Stomach smooth muscle (tissue), 2 donors: Measurements from ENCODE around the gene WDR81.
"Not testable (repeated sequence)": the region's sequence is repeated elsewhere in the genome, so short reads cannot be mapped to it uniquely, and the experiment has no call there.

Experiments used
- H3K27ac ChIP-seq: one replicate; pipeline ENCODE4 v1.7.0; 2013; ENCODE audit warnings: mild to moderate bottlenecking, low read length, inconsistent platforms
- H3K27me3 ChIP-seq, 2 donors: one replicate each; pipeline ENCODE4 v1.7.0; 2013; ENCODE audit warnings: low read length in 2 of 2; ENCODE audit not compliant: insufficient read depth in 2 of 2, control insufficient read depth in 1 of 2
- H3K36me3 ChIP-seq, 2 donors: one replicate each; pipeline ENCODE4 v1.7.0; 2013; ENCODE audit warnings: low read length in 2 of 2; ENCODE audit not compliant: control insufficient read depth in 2 of 2, insufficient read depth in 2 of 2
- H3K4me1 ChIP-seq: one replicate; pipeline ENCODE4 v1.7.0; 2013; ENCODE audit warnings: low read length; ENCODE audit not compliant: control insufficient read depth, insufficient read depth
- H3K4me3 ChIP-seq, 2 donors: one replicate each; pipeline ENCODE4 v1.7.0; 2013; ENCODE audit warnings: low read length in 2 of 2
- H3K9ac ChIP-seq, 2 donors: one replicate each; pipeline ENCODE4 v1.7.0; 2013; ENCODE audit warnings: low read length in 2 of 2, mild to moderate bottlenecking in 1 of 2
- H3K9me3 ChIP-seq, 2 donors: one replicate each; pipeline ENCODE4 v1.7.0; 2013; ENCODE audit warnings: low read length in 2 of 2; ENCODE audit not compliant: control insufficient read depth in 2 of 2
- donor health status: healthy.
- donor health status: Pancreatic carcinoma.

WDR81 gene

GRCh38 chr17:1773000-1773695 lies 48.6 kb downstream of the WDR81 start:
- H3K36me3 ChIP-seq: peaks cover 8 to 10% of the 10 kb centered on the region in 2 donors
- not testable (repeated sequence) for H3K9me3 ChIP-seq, H3K9ac ChIP-seq, H3K4me3 ChIP-seq, H3K27ac ChIP-seq, H3K4me1 ChIP-seq, H3K27me3 ChIP-seq

- H3K27me3 ChIP-seq: no peaks in the 10 kb centered on the region
- H3K4me3 ChIP-seq: no peak overlapping the region
- H3K9ac ChIP-seq: no peak overlapping the region
- H3K36me3 ChIP-seq: peaks cover 12 to 13% of the 10 kb centered on the region in 2 donors
- H3K9me3 ChIP-seq: no peaks in the 10 kb centered on the region
- peaks cover 7% of the 10 kb centered on the region for H3K4me1 ChIP-seq
- no peak overlapping the region for H3K27ac ChIP-seq
These were observed 49.2 kb downstream of the WDR81 start for GRCh38 chr17:1773696-1774181.

- H3K4me1 ChIP-seq: peaks cover 7% of the 10 kb centered on the region
- peaks cover 12 to 13% of the 10 kb centered on the region in 2 donors for H3K36me3 ChIP-seq
- no peak overlapping the region for H3K27ac ChIP-seq
- no peaks in the 10 kb centered on the region for H3K9me3 ChIP-seq
- H3K9ac ChIP-seq: no peak overlapping the region
- H3K27me3 ChIP-seq: no peaks in the 10 kb centered on the region
- no peak overlapping the region for H3K4me3 ChIP-seq
These were observed 50.1 kb downstream of the WDR81 start for GRCh38 chr17:1774390-1775176.

- peaks cover 14 to 16% of the 10 kb centered on the region in 2 donors for H3K36me3 ChIP-seq
- H3K4me1 ChIP-seq: peaks cover 11% of the 10 kb centered on the region
- no peak overlapping the region for H3K4me3 ChIP-seq
- no peaks in the 10 kb centered on the region for H3K9me3 ChIP-seq
- no peak overlapping the region for H3K27ac ChIP-seq
- no peaks in the 10 kb centered on the region for H3K27me3 ChIP-seq
- H3K9ac ChIP-seq: no peak overlapping the region
These were observed 51.8 kb downstream of the WDR81 start for GRCh38 chr17:1776328-1776727.

GRCh38 chr17:1776857-1777256 lies 52.4 kb downstream of the WDR81 start:
- Histone ChIP-seq H3K9me3 (no peaks in the 10 kb centered on the region), H3K27me3 (no peaks in the 10 kb centered on the region), H3K36me3 (peaks cover 15 to 18% of the 10 kb centered on the region in 2 donors), H3K4me1 (peaks cover 11% of the 10 kb centered on the region), H3K27ac (no peak overlapping the region), H3K4me3 (no peak overlapping the region), H3K9ac (no peak overlapping the region)

- no peak overlapping the region for H3K9ac ChIP-seq
- H3K4me3 ChIP-seq: no peak overlapping the region
- H3K27ac ChIP-seq: peak overlapping the region; percentile 53
- H3K36me3 ChIP-seq: peaks cover 18 to 19% of the 10 kb centered on the region in 2 donors
- H3K9me3 ChIP-seq: no peaks in the 10 kb centered on the region
- H3K4me1 ChIP-seq: peaks cover 18% of the 10 kb centered on the region
- no peaks in the 10 kb centered on the region for H3K27me3 ChIP-seq
These were observed 55.1 kb downstream of the WDR81 start for GRCh38 chr17:1779571-1780131.

- Histone ChIP-seq H3K9ac (no peak overlapping the region), H3K4me3 (peak overlapping the region in 1 of 2 donors; percentile 29), H3K9me3 (no peaks in the 10 kb centered on the region), H3K27me3 (no peaks in the 10 kb centered on the region), H3K27ac (peak overlapping the region; percentile 95), H3K36me3 (peaks cover 12 to 14% of the 10 kb centered on the region in 2 donors), H3K4me1 (peaks cover 26% of the 10 kb centered on the region)
These were observed 57.7 kb downstream of the WDR81 start for GRCh38 chr17:1782171-1782567.

- H3K27me3 ChIP-seq: no peaks in the 10 kb centered on the region
- no peaks in the 10 kb centered on the region for H3K9me3 ChIP-seq
- H3K27ac ChIP-seq: peak overlapping the region; percentile 95
- peak overlapping the region in 1 of 2 donors; percentile 49 for H3K4me3 ChIP-seq
- H3K36me3 ChIP-seq: peaks cover 11 to 13% of the 10 kb centered on the region in 2 donors
- peaks cover 32% of the 10 kb centered on the region for H3K4me1 ChIP-seq
- H3K9ac ChIP-seq: peak overlapping the region; percentile 47 to 69
These were observed 58.8 kb downstream of the WDR81 start for GRCh38 chr17:1783271-1783670.

GRCh38 chr17:1783834-1784611 lies 59.5 kb downstream of the WDR81 start:
- H3K36me3 ChIP-seq: peaks cover 8 to 12% of the 10 kb centered on the region in 2 donors
- peak overlapping the region; percentile 95 for H3K27ac ChIP-seq
- H3K4me3 ChIP-seq: peak overlapping the region in 1 of 2 donors; percentile 49
- H3K9ac ChIP-seq: peak overlapping the region; percentile 47 to 69
- H3K27me3 ChIP-seq: no peaks in the 10 kb centered on the region
- H3K4me1 ChIP-seq: peaks cover 30% of the 10 kb centered on the region
- no peaks in the 10 kb centered on the region for H3K9me3 ChIP-seq

- Histone ChIP-seq H3K36me3 (peaks cover 8 to 12% of the 10 kb centered on the region in 2 donors), H3K9me3 (no peaks in the 10 kb centered on the region), H3K9ac (peak overlapping the region in 1 of 2 donors; percentile 1), H3K27ac (peak overlapping the region; percentile 85), H3K27me3 (no peaks in the 10 kb centered on the region), H3K4me1 (peaks cover 26% of the 10 kb centered on the region), H3K4me3 (no peak overlapping the region)
These were observed 61.4 kb downstream of the WDR81 start for GRCh38 chr17:1785930-1786329.
